Omental fat pad (tissue), 4 donors: ENCODE results near the gene GALNTL6. TPM values are rescaled to one million over a fixed set of nuclear protein-coding genes. Genes with fewer than 3 reads are reported as not detected.

ENCODE experiments used
- ATAC-seq: fragments of 150-250 bp; one replicate; pipeline ENCODE4 v1.9.1; 2016; ENCODE audit warnings: mild to moderate bottlenecking, moderate library complexity; ENCODE audit not compliant: low FRiP score
- DNase-seq: peaks from one replicate; pipeline ENCODE4 v3.0.0-alpha.2; 2019; ENCODE audit warnings: low spot score
- CTCF ChIP-seq, 3 donors: fragments of 450-650 bp; IDR thresholded peaks; one replicate each; pipeline ENCODE4 v1.5.1; 2016 to 2017; ENCODE audit warnings: antibody characterized with exemption in 3 of 3, mild to moderate bottlenecking in 3 of 3, moderate library complexity in 2 of 3
- total RNA-seq, 4 donors: library from RNA; depleted of rRNA; stranded (reverse); fragments of >200 nt; gene quantifications; one replicate each; pipeline ENCODE4 v1.1.0, GENCODE V29; 2016

The GALNTL6 gene
- total RNA-seq, 4 donors from 2014 or later: not detected

- DNase-seq (no peak), ATAC-seq (no peak)
Measured at GRCh38 chr4:172202480-172203076, 389.4 kb downstream of the GALNTL6 start.

GRCh38 chr4:172207258-172207657 lies 394.1 kb downstream of the GALNTL6 start:
- no peak for ATAC-seq
- no peak for DNase-seq
- TF ChIP-seq CTCF (IDR thresholded peaks at IDR 0.05): no peak

More at GRCh38 chr4:172202480-172203076, 389.4 kb downstream of the GALNTL6 start:
- no peak for TF ChIP-seq CTCF (IDR thresholded peaks at IDR 0.05)

- DNase-seq (no peak), ATAC-seq (no peak)
- TF ChIP-seq CTCF (IDR thresholded peaks at IDR 0.05): no peak
Measured at GRCh38 chr4:172207886-172208285, 394.7 kb downstream of the GALNTL6 start.

- TF ChIP-seq CTCF (IDR thresholded peaks at IDR 0.05): no peak
- no peak for ATAC-seq
- DNase-seq: no peak
Measured at GRCh38 chr4:172220679-172221078, 407.5 kb downstream of the GALNTL6 start.

- ATAC-seq (no peak), DNase-seq (no peak)
- TF ChIP-seq CTCF (IDR thresholded peaks at IDR 0.05): no peak
Measured at GRCh38 chr4:172225457-172225856, 412.3 kb downstream of the GALNTL6 start.

GRCh38 chr4:172232966-172233365 lies 419.8 kb downstream of the GALNTL6 start:
- DNase-seq (no peak), ATAC-seq (no peak)

More at GRCh38 chr4:172232966-172233365, 419.8 kb downstream of the GALNTL6 start:
- no peak for TF ChIP-seq CTCF (IDR thresholded peaks at IDR 0.05)
